ENCODE data around the gene RIF1. TPM values are rescaled to one million over a fixed set of nuclear protein-coding genes. Genes with fewer than 3 reads are reported as not detected.
A peak's percentile ranks its signal among the peaks of the same experiment; 100 is the strongest.

The RIF1 gene
- total and polyA plus RNA-seq, 9 of the 15 experiments (the other 6 are each of a cell fraction or from before 2014, with no cell fraction given): 11.0 to 109 (median 44.2) TPM

DNA sequence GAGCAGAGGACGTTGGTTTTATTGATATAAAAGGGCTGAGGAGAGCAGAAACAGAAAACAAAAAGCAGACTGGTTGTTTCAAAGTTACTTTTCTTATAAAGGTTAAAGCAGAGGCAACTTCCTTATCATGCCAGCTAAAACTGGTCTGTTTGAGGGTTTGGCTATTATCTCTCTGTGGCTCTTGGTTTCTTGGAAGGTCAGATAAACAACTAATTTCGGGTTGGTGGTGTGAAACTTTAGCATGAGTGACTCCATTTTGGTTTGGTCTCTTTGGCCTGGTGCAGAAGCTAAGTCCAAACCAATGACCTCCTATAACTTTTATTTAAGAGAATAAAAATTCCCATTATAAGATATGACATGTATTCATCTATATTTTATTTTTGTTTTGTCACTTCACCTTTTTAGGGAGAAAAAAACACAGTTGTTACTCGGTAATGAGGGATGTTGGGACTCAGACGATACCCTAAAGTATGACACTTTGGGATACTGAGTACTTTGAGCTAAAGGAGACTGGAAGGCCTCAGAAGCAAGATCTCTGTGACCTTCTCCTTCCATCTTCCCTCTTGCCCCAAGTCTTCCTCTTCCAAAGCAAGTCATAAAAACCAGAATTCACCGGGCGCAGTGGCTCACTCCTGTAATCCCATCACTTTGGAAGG lies 29.0 kb upstream of the RIF1 start (continued):
- TF ChIP-seq RUNX1 (IDR thresholded peaks at IDR 0.05; ENCODE audit: low read depth) (no peak), HIVEP1 (CRISPR knock-in tag; IDR thresholded peaks at IDR 0.05) (peak; percentile 98), RAD21 (CRISPR knock-in tag; conservative IDR thresholded peaks at IDR 0.05 in 1 of 2, IDR thresholded peaks at IDR 0.05 in 1 of 2) (peak in 1 of 2 experiments; percentile 55; a peak in 2 of 4 replicates), DDX20 (tag; IDR thresholded peaks at IDR 0.05; ENCODE audit: low read depth) (peak; percentile 98), JUN (IDR thresholded peaks at IDR 0.05; ENCODE audit: borderline replicate concordance, low read depth, low read length) (no peak), JUN (CRISPR knock-in tag; IDR thresholded peaks at IDR 0.05; ENCODE audit: borderline replicate concordance) (no peak), PHTF2 (CRISPR knock-in tag; IDR thresholded peaks at IDR 0.05) (peak; percentile 70; the same call in 1 of the 2 replicates), NCOR1 (IDR thresholded peaks at IDR 0.05) (0 out of 2 replicates have a peak, but pooled peaks have one; percentile 25), KAT7 (CRISPR knock-in tag; IDR thresholded peaks at IDR 0.05; ENCODE audit: borderline replicate concordance) (no peak), CHD4 (IDR thresholded peaks at IDR 0.05; ENCODE audit: insufficient read depth, insufficient replicate concordance, low read depth, low read length, poor library complexity, severe bottlenecking) (no peak), PHB2 (IDR thresholded peaks at IDR 0.05; ENCODE audit: low read depth) (no peak), ELF2 (CRISPR knock-in tag; IDR thresholded peaks at IDR 0.05) (no peak), XRCC4 (IDR thresholded peaks at IDR 0.05; ENCODE audit: extremely low read depth, insufficient read depth, insufficient read length) (no peak), ZC3H8 (IDR thresholded peaks at IDR 0.05) (no peak), SRF (CRISPR knock-in tag; IDR thresholded peaks at IDR 0.05) (peak in 1 of 2 experiments; percentile 60; a peak in 1 of 4 replicates), NCOA6 (IDR thresholded peaks at IDR 0.05) (no peak), ARNT (IDR thresholded peaks at IDR 0.05) (no peak), POLR2H (tag; IDR thresholded peaks at IDR 0.05; ENCODE audit: low read depth) (peak; percentile 79), RFX7 (CRISPR knock-in tag; IDR thresholded peaks at IDR 0.05) (peak; percentile 90)
- TF ChIP-seq, protein P1, sequence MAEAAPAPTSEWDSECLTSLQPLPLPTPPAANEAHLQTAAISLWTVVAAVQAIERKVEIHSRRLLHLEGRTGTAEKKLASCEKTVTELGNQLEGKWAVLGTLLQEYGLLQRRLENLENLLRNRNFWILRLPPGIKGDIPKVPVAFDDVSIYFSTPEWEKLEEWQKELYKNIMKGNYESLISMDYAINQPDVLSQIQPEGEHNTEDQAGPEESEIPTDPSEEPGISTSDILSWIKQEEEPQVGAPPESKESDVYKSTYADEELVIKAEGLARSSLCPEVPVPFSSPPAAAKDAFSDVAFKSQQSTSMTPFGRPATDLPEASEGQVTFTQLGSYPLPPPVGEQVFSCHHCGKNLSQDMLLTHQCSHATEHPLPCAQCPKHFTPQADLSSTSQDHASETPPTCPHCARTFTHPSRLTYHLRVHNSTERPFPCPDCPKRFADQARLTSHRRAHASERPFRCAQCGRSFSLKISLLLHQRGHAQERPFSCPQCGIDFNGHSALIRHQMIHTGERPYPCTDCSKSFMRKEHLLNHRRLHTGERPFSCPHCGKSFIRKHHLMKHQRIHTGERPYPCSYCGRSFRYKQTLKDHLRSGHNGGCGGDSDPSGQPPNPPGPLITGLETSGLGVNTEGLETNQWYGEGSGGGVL (CRISPR knock-in tag; IDR thresholded peaks at IDR 0.05): peak; percentile 91
- TF ChIP-seq, protein P2, sequence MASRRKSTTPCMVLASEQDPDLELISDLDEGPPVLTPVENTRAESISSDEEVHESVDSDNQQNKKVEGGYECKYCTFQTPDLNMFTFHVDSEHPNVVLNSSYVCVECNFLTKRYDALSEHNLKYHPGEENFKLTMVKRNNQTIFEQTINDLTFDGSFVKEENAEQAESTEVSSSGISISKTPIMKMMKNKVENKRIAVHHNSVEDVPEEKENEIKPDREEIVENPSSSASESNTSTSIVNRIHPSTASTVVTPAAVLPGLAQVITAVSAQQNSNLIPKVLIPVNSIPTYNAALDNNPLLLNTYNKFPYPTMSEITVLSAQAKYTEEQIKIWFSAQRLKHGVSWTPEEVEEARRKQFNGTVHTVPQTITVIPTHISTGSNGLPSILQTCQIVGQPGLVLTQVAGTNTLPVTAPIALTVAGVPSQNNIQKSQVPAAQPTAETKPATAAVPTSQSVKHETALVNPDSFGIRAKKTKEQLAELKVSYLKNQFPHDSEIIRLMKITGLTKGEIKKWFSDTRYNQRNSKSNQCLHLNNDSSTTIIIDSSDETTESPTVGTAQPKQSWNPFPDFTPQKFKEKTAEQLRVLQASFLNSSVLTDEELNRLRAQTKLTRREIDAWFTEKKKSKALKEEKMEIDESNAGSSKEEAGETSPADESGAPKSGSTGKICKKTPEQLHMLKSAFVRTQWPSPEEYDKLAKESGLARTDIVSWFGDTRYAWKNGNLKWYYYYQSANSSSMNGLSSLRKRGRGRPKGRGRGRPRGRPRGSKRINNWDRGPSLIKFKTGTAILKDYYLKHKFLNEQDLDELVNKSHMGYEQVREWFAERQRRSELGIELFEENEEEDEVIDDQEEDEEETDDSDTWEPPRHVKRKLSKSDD (conservative IDR thresholded peaks at IDR 0.05; ENCODE audit: low read length): 0 out of 2 replicates have a peak, but pooled peaks have one; percentile 66
- TF ChIP-seq, protein P3, sequence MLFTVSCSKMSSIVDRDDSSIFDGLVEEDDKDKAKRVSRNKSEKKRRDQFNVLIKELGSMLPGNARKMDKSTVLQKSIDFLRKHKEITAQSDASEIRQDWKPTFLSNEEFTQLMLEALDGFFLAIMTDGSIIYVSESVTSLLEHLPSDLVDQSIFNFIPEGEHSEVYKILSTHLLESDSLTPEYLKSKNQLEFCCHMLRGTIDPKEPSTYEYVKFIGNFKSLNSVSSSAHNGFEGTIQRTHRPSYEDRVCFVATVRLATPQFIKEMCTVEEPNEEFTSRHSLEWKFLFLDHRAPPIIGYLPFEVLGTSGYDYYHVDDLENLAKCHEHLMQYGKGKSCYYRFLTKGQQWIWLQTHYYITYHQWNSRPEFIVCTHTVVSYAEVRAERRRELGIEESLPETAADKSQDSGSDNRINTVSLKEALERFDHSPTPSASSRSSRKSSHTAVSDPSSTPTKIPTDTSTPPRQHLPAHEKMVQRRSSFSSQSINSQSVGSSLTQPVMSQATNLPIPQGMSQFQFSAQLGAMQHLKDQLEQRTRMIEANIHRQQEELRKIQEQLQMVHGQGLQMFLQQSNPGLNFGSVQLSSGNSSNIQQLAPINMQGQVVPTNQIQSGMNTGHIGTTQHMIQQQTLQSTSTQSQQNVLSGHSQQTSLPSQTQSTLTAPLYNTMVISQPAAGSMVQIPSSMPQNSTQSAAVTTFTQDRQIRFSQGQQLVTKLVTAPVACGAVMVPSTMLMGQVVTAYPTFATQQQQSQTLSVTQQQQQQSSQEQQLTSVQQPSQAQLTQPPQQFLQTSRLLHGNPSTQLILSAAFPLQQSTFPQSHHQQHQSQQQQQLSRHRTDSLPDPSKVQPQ (CRISPR knock-in tag; IDR thresholded peaks at IDR 0.05; ENCODE audit: borderline replicate concordance): peak; percentile 92

Data from K562 (cell line).